Glutamatergic neuron (in vitro differentiated cells): Measurements from ENCODE around the gene KNOP1. TPM values are rescaled to one million over a fixed set of nuclear protein-coding genes. Genes with fewer than 3 reads are reported as not detected.

Experiments
- DNase-seq: peaks from one replicate; pipeline ENCODE4 v3.0.0; 2022
- H3K27ac Mint-ChIP-seq: one replicate; pipeline ENCODE4 v1.8.0; 2020; ENCODE audit warnings: mild to moderate bottlenecking, mixed read lengths, inconsistent platforms; ENCODE audit not compliant: unreplicated experiment
- H3K27me3 Mint-ChIP-seq: one replicate; pipeline ENCODE4 v1.8.0; 2020; ENCODE audit warnings: mild to moderate bottlenecking, moderate library complexity, mixed read lengths, inconsistent platforms; ENCODE audit not compliant: unreplicated experiment
- H3K36me3 Mint-ChIP-seq: one replicate; pipeline ENCODE4 v1.8.0; 2020; ENCODE audit warnings: mild to moderate bottlenecking, mixed read lengths, inconsistent platforms; ENCODE audit not compliant: unreplicated experiment
- H3K4me1 Mint-ChIP-seq: one replicate; pipeline ENCODE4 v1.8.0; 2020; ENCODE audit warnings: mild to moderate bottlenecking, low read depth, mixed read lengths, inconsistent platforms; ENCODE audit not compliant: unreplicated experiment
- H3K4me3 Mint-ChIP-seq: one replicate; pipeline ENCODE4 v1.8.0; 2020; ENCODE audit warnings: mild to moderate bottlenecking, mixed read lengths, inconsistent platforms; ENCODE audit not compliant: unreplicated experiment
- H3K9me3 Mint-ChIP-seq: one replicate; pipeline ENCODE4 v1.8.0; 2020; ENCODE audit warnings: mild to moderate bottlenecking, moderate library complexity, mixed read lengths, inconsistent platforms; ENCODE audit not compliant: unreplicated experiment
- total RNA-seq: library from RNA; stranded (reverse); fragmentation: NEBNext Ultra II Directional; extraction: Animal tissue kit (Norgen Biotek cat#: 25700); gene quantifications from one replicate; pipeline ENCODE4 v1.2.1, GENCODE V29; 2021; ENCODE audit not compliant: unreplicated experiment
- TF ChIP-seq, protein P1 (sequence below): fragments of 200-600 bp; sonication (generic); IDR thresholded peaks from one replicate; pipeline ENCODE4 v1.5.0; 2021; ENCODE audit not compliant: partially characterized antibody, unreplicated experiment

Gene KNOP1
- total RNA-seq, 1 donor from 2014 or later, result 25.6 TPM

- DNase-seq, result no peak
- Mint-ChIP-seq H3K4me3 (peak overlapping the region; percentile 72), H3K27me3 (peaks cover 8% of the 10 kb centered on the region), H3K27ac (no peak overlapping the region), H3K36me3 (no peaks in the 10 kb centered on the region), H3K9me3 (peaks cover 2% of the 10 kb centered on the region), H3K4me1 (peaks cover 8% of the 10 kb centered on the region)
- TF ChIP-seq, protein P1, sequence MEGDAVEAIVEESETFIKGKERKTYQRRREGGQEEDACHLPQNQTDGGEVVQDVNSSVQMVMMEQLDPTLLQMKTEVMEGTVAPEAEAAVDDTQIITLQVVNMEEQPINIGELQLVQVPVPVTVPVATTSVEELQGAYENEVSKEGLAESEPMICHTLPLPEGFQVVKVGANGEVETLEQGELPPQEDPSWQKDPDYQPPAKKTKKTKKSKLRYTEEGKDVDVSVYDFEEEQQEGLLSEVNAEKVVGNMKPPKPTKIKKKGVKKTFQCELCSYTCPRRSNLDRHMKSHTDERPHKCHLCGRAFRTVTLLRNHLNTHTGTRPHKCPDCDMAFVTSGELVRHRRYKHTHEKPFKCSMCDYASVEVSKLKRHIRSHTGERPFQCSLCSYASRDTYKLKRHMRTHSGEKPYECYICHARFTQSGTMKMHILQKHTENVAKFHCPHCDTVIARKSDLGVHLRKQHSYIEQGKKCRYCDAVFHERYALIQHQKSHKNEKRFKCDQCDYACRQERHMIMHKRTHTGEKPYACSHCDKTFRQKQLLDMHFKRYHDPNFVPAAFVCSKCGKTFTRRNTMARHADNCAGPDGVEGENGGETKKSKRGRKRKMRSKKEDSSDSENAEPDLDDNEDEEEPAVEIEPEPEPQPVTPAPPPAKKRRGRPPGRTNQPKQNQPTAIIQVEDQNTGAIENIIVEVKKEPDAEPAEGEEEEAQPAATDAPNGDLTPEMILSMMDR, result no peak
Observed at GRCh38 chr16:19716183-19716582, 1.8 kb downstream of the KNOP1 start.

DNA sequence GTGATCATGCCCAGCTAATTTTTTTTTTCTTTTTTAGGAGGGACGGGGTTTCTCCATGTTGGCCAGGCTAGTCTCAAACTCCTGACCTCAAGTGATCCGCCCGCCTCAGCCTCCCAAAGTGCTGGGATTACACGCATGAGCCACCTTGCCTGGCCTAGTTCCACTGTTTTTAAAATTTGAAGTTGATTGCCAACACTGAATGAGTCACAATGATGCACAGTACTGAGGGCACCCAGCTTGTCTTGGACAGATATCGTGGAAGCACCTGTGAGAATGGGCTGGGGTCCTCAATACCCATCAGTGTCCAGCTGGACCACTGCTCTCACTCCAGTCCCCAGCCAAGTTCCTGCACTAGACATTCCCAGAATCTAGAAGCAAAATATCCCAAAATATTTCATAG is 2.5 kb downstream of the KNOP1 start:
- no peak for DNase-seq
- TF ChIP-seq, protein P1, result no peak
- H3K4me1 Mint-ChIP-seq, result peaks cover 8% of the 10 kb centered on the region
- H3K36me3 Mint-ChIP-seq, result no peaks in the 10 kb centered on the region
- H3K27ac Mint-ChIP-seq, result no peak overlapping the region
- H3K4me3 Mint-ChIP-seq, result no peak overlapping the region
- peaks cover 8% of the 10 kb centered on the region for H3K27me3 Mint-ChIP-seq
- peaks cover 2% of the 10 kb centered on the region for H3K9me3 Mint-ChIP-seq

DNA sequence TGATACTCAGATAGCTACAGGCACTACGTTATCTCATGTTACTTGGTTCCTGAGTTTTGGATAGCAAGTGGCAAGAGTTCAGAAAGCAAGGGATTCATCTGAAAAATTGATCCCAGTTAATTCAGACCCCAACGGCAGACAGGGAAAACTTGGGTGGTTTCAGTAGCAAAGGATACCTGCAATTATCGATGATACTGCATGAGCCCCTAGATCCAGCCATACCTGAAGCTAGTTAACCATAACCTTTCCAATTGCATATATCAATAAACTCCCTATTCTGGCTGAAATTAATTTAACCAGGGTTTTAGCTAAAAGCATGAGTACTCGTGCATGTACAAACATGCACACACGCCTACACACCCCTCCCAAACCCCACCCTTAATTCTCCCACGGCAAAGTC is 4.3 kb downstream of the KNOP1 start:
- TF ChIP-seq, protein P1, result no peak
- Mint-ChIP-seq H3K36me3 (no peaks in the 10 kb centered on the region), H3K9me3 (peaks cover 6% of the 10 kb centered on the region), H3K4me3 (no peak overlapping the region), H3K27ac (no peak overlapping the region), H3K27me3 (peaks cover 8% of the 10 kb centered on the region), H3K4me1 (peaks cover 13% of the 10 kb centered on the region)
- no peak for DNase-seq

GRCh38 chr16:19712418-19713058 is 5.5 kb downstream of the KNOP1 start:
- Mint-ChIP-seq H3K9me3 (peaks cover 6% of the 10 kb centered on the region), H3K4me3 (no peak overlapping the region), H3K4me1 (peaks cover 13% of the 10 kb centered on the region), H3K27ac (no peak overlapping the region), H3K27me3 (peaks cover 8% of the 10 kb centered on the region), H3K36me3 (no peaks in the 10 kb centered on the region)
- TF ChIP-seq, protein P1, result no peak
- DNase-seq, result no peak

GRCh38 chr16:19711643-19712042 is 6.4 kb downstream of the KNOP1 start:
- Mint-ChIP-seq H3K27me3 (peaks cover 5% of the 10 kb centered on the region), H3K36me3 (no peaks in the 10 kb centered on the region), H3K4me1 (peaks cover 10% of the 10 kb centered on the region), H3K9me3 (peaks cover 6% of the 10 kb centered on the region), H3K27ac (no peak overlapping the region), H3K4me3 (no peak overlapping the region)
- TF ChIP-seq, protein P1, result no peak
- DNase-seq, result no peak
